Hepatocyte (in vitro differentiated cells): ENCODE data around the gene SRD5A3.

ENCODE experiments used
- EZH2 ChIP-seq: fragments of 200-600 bp; sonication (generic); IDR thresholded peaks from 2 replicates; pipeline ENCODE4 v1.6.1; 2016; ENCODE audit warnings: antibody characterized with exemption, mild to moderate bottlenecking, borderline replicate concordance
- TF ChIP-seq, protein P1 (sequence below): fragments of 200-600 bp; sonication (generic); IDR thresholded peaks from 2 replicates; pipeline ENCODE4 v1.5.1; 2016; ENCODE audit warnings: antibody characterized with exemption, mild to moderate bottlenecking; ENCODE audit not compliant: poor library complexity

DNA sequence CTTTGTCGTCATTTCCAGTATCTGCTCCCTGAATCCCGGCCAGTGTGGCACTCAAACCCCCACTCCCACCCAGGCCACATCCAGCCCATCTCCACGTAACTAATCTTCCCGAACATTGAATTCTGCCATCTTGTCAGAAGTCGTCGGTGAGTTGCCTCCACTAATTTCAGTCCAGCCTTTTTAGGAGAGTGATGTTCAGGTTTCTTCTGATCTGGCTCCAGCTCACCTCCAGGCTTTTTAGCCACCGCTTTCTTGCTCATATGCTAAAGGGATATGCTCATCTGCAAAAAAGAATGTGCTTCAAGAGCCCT lies 51.0 kb downstream of the SRD5A3 start:
- TF ChIP-seq, protein P1, sequence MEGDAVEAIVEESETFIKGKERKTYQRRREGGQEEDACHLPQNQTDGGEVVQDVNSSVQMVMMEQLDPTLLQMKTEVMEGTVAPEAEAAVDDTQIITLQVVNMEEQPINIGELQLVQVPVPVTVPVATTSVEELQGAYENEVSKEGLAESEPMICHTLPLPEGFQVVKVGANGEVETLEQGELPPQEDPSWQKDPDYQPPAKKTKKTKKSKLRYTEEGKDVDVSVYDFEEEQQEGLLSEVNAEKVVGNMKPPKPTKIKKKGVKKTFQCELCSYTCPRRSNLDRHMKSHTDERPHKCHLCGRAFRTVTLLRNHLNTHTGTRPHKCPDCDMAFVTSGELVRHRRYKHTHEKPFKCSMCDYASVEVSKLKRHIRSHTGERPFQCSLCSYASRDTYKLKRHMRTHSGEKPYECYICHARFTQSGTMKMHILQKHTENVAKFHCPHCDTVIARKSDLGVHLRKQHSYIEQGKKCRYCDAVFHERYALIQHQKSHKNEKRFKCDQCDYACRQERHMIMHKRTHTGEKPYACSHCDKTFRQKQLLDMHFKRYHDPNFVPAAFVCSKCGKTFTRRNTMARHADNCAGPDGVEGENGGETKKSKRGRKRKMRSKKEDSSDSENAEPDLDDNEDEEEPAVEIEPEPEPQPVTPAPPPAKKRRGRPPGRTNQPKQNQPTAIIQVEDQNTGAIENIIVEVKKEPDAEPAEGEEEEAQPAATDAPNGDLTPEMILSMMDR = no peak
- no peak for TF ChIP-seq EZH2
